ENCODE measurements around the gene MGAT5B.

The MGAT5B gene

GRCh38 chr17:76926237-76926866, 58.1 kb downstream of the MGAT5B start:
- TF ChIP-seq CTCF (IDR thresholded peaks at IDR 0.05; ENCODE audit: extremely low read depth, missing control alignments) = no peak
- no peak for DNase-seq (ENCODE audit: low spot score)

GRCh38 chr17:76927577-76927976, 59.4 kb downstream of the MGAT5B start:
- no peak for DNase-seq (ENCODE audit: low spot score)
- TF ChIP-seq CTCF (IDR thresholded peaks at IDR 0.05; ENCODE audit: extremely low read depth, missing control alignments) = no peak

- DNase-seq (ENCODE audit: low spot score) = no peak
- no peak for TF ChIP-seq CTCF (IDR thresholded peaks at IDR 0.05; ENCODE audit: extremely low read depth, missing control alignments)
These were observed 59.8 kb downstream of the MGAT5B start for GRCh38 chr17:76927982-76928381.

GRCh38 chr17:76929148-76929547, 60.9 kb downstream of the MGAT5B start:
- no peak for TF ChIP-seq CTCF (IDR thresholded peaks at IDR 0.05; ENCODE audit: extremely low read depth, missing control alignments)
- DNase-seq (ENCODE audit: low spot score) = no peak

GRCh38 chr17:76929601-76930000, 61.4 kb downstream of the MGAT5B start:
- TF ChIP-seq CTCF (IDR thresholded peaks at IDR 0.05; ENCODE audit: extremely low read depth, missing control alignments) = no peak
- no peak for DNase-seq (ENCODE audit: low spot score)

- DNase-seq (ENCODE audit: low spot score) = no peak
- TF ChIP-seq CTCF (IDR thresholded peaks at IDR 0.05; ENCODE audit: extremely low read depth, missing control alignments) = no peak
These were observed 61.9 kb downstream of the MGAT5B start for GRCh38 chr17:76930107-76930506.

GRCh38 chr17:76932402-76933333, 64.5 kb downstream of the MGAT5B start:
- no peak for TF ChIP-seq CTCF (IDR thresholded peaks at IDR 0.05; ENCODE audit: extremely low read depth, missing control alignments)
- DNase-seq (ENCODE audit: low spot score) = no peak
